GM19035 (cell line): ENCODE data around the gene AKAP13.

Experiments used
- ATAC-seq: cut with Tn5 transposase; IDR thresholded peaks from one replicate; pipeline ENCODE4 v1.9.1; 2021; ENCODE audit not compliant: unreplicated experiment

AKAP13 gene

GRCh38 chr15:85723960-85724945, 343.9 kb downstream of the AKAP13 start:
- ATAC-seq = no peak

GRCh38 chr15:85725019-85725418, 344.6 kb downstream of the AKAP13 start:
- ATAC-seq = no peak

- ATAC-seq = no peak
These were observed 345.2 kb downstream of the AKAP13 start for GRCh38 chr15:85725564-85725963.

- no peak for ATAC-seq
These were observed 346.1 kb downstream of the AKAP13 start for GRCh38 chr15:85726454-85726853.

- no peak for ATAC-seq
These were observed 346.7 kb downstream of the AKAP13 start for GRCh38 chr15:85727068-85727467.

GRCh38 chr15:85730001-85730820, 349.8 kb downstream of the AKAP13 start:
- ATAC-seq = peak; percentile 63

GRCh38 chr15:85733416-85733815, 353.0 kb downstream of the AKAP13 start:
- ATAC-seq = no peak

GRCh38 chr15:85737061-85737460, 356.7 kb downstream of the AKAP13 start:
- no peak for ATAC-seq

GRCh38 chr15:85741021-85741421, 360.6 kb downstream of the AKAP13 start:
- no peak for ATAC-seq

GRCh38 chr15:85741662-85742061, 361.3 kb downstream of the AKAP13 start:
- ATAC-seq = no peak

- ATAC-seq = no peak
These were observed 361.9 kb downstream of the AKAP13 start for GRCh38 chr15:85742186-85742821.

GRCh38 chr15:85743392-85744055, 363.1 kb downstream of the AKAP13 start:
- ATAC-seq = no peak

- no peak for ATAC-seq
These were observed 364.2 kb downstream of the AKAP13 start for GRCh38 chr15:85744579-85744978.

GRCh38 chr15:85745023-85745422, 364.6 kb downstream of the AKAP13 start:
- ATAC-seq = no peak

GRCh38 chr15:85745525-85746150, 365.2 kb downstream of the AKAP13 start:
- ATAC-seq = no peak

GRCh38 chr15:85746641-85747040, 366.2 kb downstream of the AKAP13 start:
- ATAC-seq = no peak

- ATAC-seq = no peak
These were observed 367.8 kb downstream of the AKAP13 start for GRCh38 chr15:85748176-85748575.

GRCh38 chr15:85748729-85749128, 368.3 kb downstream of the AKAP13 start:
- no peak for ATAC-seq

- ATAC-seq = no peak
These were observed 369.1 kb downstream of the AKAP13 start for GRCh38 chr15:85749261-85750151.
